ENCODE results near the gene VGLL3. TPM values are rescaled to one million over a fixed set of nuclear protein-coding genes. Genes with fewer than 3 reads are reported as not detected.

The VGLL3 gene
- total RNA-seq, 2 donors from 2014 or later, result 45.6 to 80.0 TPM

- no peaks in the 10 kb centered on the region for H3K9me3 ChIP-seq
- no peaks in the 10 kb centered on the region for H3K27me3 ChIP-seq (replicated peaks; ENCODE audit: insufficient read depth)
- TF ChIP-seq CTCF (IDR thresholded peaks at IDR 0.05), result no peak
- no peaks in the 10 kb centered on the region for H3K4me1 ChIP-seq (ENCODE audit: control insufficient read depth in 1 of 2, low read depth in 2 of 2)
- ATAC-seq (ENCODE audit: insufficient number of reproducible peaks, low FRiP score, low read depth) (peak; percentile 67), DNase-seq (ENCODE audit: low spot score) (no peak)
- H3K36me3 ChIP-seq, result peaks cover 8% of the 10 kb centered on the region
- no peak overlapping the region for H3K4me3 ChIP-seq
- no peak overlapping the region for H3K27ac ChIP-seq
Measured at GRCh38 chr3:86973440-86973839, 17.5 kb downstream of the VGLL3 start.

DNA sequence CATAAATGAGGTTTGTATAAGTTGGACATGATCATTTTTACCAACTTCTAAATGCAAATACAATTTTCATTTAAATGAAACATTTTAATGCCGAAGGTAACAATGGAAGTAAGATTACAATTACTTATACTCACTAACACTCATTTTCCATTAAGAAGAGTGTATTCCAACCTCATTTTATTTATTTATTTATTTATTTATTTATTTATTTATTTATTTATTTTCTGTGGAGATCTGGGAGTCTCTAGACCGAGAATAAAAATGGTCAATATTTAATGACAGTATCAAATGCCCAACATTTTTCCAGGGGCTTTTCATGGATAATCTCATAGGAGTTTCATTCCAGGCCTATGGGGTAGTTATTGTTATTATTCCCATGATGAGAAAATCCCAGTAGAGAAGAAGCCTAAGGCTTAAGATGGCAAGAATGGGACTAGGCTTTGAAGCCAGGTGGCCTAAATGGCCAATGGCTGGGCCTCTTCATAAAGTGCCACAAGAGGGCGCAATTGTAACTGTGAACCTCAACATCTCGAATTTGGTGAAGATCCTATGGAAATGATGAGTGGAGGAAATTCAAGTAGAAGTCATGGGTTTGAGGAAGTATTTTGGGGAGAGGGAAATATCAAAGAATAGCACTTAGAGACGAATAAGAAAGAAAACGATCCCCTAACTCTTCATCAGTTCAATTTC is 21.3 kb downstream of the VGLL3 start:
- Histone ChIP-seq H3K4me1 (ENCODE audit: control insufficient read depth in 1 of 2, low read depth in 2 of 2) (peaks cover 0 to 5% of the 10 kb centered on the region in 2 donors), H3K27me3 (replicated peaks; ENCODE audit: insufficient read depth) (no peaks in the 10 kb centered on the region), H3K27ac (no peak overlapping the region), H3K9me3 (no peaks in the 10 kb centered on the region), H3K4me3 (no peak overlapping the region), H3K36me3 (peaks cover 10% of the 10 kb centered on the region)
- DNase-seq (ENCODE audit: low spot score), result no peak
- no peak for ATAC-seq (ENCODE audit: insufficient number of reproducible peaks, low FRiP score, low read depth)
- peak; percentile 54 for TF ChIP-seq CTCF (IDR thresholded peaks at IDR 0.05)

GRCh38 chr3:86968244-86968932 is 22.6 kb downstream of the VGLL3 start:
- no peak overlapping the region for H3K27ac ChIP-seq
- DNase-seq (ENCODE audit: low spot score) (no peak), ATAC-seq (ENCODE audit: insufficient number of reproducible peaks, low FRiP score, low read depth) (no peak)
- H3K27me3 ChIP-seq (replicated peaks; ENCODE audit: insufficient read depth), result no peaks in the 10 kb centered on the region
- H3K9me3 ChIP-seq, result no peaks in the 10 kb centered on the region
- H3K36me3 ChIP-seq, result peaks cover 10% of the 10 kb centered on the region
- no peak for TF ChIP-seq CTCF (IDR thresholded peaks at IDR 0.05)
- no peak overlapping the region for H3K4me3 ChIP-seq
- peaks cover 0 to 5% of the 10 kb centered on the region in 2 donors for H3K4me1 ChIP-seq (ENCODE audit: control insufficient read depth in 1 of 2, low read depth in 2 of 2)

- ATAC-seq (ENCODE audit: insufficient number of reproducible peaks, low FRiP score, low read depth) (no peak), DNase-seq (ENCODE audit: low spot score) (no peak)
- no peak overlapping the region for H3K27ac ChIP-seq
- TF ChIP-seq CTCF (IDR thresholded peaks at IDR 0.05), result no peak
- no peak overlapping the region for H3K4me3 ChIP-seq
- H3K27me3 ChIP-seq (replicated peaks; ENCODE audit: insufficient read depth), result no peaks in the 10 kb centered on the region
- peaks cover 0 to 9% of the 10 kb centered on the region in 2 donors for H3K4me1 ChIP-seq (ENCODE audit: control insufficient read depth in 1 of 2, low read depth in 2 of 2)
- H3K9me3 ChIP-seq, result no peaks in the 10 kb centered on the region
- peaks cover 10% of the 10 kb centered on the region for H3K36me3 ChIP-seq
Measured at GRCh38 chr3:86967062-86967461, 23.9 kb downstream of the VGLL3 start.

DNA sequence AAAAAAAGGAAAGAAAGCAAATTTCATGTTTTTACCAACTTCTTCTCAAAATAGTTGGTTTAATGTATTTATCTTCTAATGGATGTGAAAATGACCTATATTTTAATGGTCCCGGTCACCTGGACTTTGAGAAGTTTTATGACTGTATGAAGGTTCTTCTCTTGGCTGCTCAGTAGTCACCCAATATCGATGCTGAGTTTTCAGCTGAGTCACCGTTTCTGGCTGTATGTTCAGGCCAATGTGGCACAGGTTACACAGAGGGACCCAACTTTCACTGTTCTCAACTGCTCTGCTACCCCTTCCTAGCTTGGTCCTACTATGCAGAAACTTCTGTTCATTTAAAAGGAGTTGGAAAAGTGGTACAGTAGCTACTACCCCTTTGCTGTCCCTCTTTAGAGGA is 25.8 kb downstream of the VGLL3 start:
- no peaks in the 10 kb centered on the region for H3K9me3 ChIP-seq
- H3K36me3 ChIP-seq, result peaks cover 10% of the 10 kb centered on the region
- DNase-seq (ENCODE audit: low spot score), result no peak
- TF ChIP-seq CTCF (IDR thresholded peaks at IDR 0.05), result no peak
- ATAC-seq (ENCODE audit: insufficient number of reproducible peaks, low FRiP score, low read depth), result no peak
- no peaks in the 10 kb centered on the region for H3K27me3 ChIP-seq (replicated peaks; ENCODE audit: insufficient read depth)
- peaks cover 8 to 21% of the 10 kb centered on the region in 2 donors for H3K4me1 ChIP-seq (ENCODE audit: control insufficient read depth in 1 of 2, low read depth in 2 of 2)
- H3K4me3 ChIP-seq, result no peak overlapping the region
- H3K27ac ChIP-seq, result no peak overlapping the region
